DMS153 (cell line): ENCODE measurements around the gene KLHDC1.
"Not testable (repeated sequence)": the region's sequence is repeated elsewhere in the genome, so short reads cannot be mapped to it uniquely, and the experiment has no call there.

Source experiments
- DNase-seq: peaks from one replicate; lab custom pipeline; 2025; lab: John Stamatoyannopoulos, UW

The KLHDC1 gene

GRCh38 chr14:49692811-49693734, at the start of gene KLHDC1:
Gene KLHDC1 (plus strand): TSS chr14:49693120. CDS start chr14:49693195, 75 bp downstream.
- peak; percentile 30 for DNase-seq

GRCh38 chr14:49653508-49653907, 39.4 kb upstream of the KLHDC1 start:
- no peak for DNase-seq

DNA sequence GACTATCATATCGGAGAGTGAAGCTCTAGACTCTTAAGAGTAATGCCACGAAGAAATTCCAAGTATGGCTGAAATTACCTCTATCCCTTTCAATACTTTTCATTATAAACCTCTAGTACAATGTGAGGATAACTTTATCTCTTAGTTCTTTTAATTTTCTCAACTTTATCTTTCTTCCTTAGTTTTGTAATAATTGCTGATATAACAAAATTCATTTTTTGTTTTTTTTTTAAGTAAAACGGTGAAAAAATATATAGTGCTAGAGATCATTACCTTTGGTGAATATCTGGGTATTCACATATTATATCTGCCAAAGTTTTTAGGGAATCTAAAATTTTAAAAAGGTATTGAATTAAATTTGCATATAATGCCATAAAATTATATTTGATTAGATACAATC, 38.4 kb upstream of the KLHDC1 start:
- no peak for DNase-seq

- not testable (repeated sequence) for DNase-seq
These were observed 35.4 kb upstream of the KLHDC1 start for GRCh38 chr14:49657500-49657899.

DNA sequence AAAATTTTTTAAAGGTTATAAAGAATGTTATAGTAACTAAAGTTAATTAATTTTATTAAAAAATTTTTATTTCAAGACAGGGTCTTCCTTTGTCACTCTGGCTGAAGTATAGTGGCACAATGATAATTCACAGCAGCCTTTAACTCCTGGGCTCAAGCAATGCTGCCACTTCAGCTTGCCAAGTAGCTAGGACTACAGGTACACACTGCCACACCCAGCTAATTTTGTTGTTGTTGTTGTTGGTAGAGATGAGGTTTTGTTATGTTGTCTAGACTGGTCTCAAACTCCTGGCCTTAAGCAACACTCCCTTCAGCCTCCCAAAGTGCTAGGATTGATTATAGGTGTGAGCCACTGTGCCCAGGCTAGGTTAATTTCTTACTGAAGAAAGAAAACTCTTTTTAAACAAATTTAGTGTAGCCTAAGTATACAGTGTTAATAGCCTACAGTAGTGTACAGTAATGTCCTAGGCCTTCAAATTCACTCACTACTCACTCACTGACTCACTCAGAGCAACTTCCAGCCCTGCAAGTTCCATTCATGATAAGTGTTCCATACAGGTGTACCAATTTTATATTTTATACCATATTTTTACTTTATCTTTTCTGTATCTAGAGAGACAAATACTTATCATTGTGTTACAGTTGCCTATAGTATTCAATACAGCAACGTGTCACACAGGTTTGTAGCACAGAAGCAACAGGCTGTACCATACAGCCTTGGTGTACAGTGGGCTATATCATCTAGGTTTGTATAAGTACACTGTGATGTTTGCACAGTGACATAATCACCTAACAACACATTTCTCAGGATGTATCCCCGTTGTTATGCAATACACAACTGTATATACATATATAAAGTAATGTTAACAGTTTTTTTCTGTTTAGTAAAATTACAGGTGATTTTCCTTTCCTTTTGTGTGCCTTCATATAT, 33.1 kb upstream of the KLHDC1 start:
- DNase-seq: no peak

DNA sequence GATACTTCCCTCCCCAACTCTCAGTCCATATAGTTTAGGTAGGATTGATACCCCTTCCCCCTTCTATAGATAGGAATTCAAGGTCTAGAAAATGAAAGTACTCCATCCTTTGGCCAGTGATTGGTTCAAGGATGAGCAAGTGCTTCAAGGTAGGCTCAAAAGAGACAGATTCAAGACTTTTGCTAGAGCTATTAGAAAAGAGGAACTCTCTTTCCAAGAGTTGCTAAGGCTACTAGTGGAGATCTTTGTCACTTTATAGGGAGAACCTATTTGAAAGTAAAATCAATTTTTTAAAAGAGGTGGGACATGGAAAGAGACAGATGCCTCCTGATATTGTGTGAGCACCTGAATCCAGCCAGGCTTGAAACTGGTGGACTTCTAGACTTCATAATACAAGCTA, 22.4 kb upstream of the KLHDC1 start:
- no peak for DNase-seq

GRCh38 chr14:49673586-49673985, 19.3 kb upstream of the KLHDC1 start:
- no peak for DNase-seq

GRCh38 chr14:49677643-49678042, 15.3 kb upstream of the KLHDC1 start:
- no peak for DNase-seq

DNA sequence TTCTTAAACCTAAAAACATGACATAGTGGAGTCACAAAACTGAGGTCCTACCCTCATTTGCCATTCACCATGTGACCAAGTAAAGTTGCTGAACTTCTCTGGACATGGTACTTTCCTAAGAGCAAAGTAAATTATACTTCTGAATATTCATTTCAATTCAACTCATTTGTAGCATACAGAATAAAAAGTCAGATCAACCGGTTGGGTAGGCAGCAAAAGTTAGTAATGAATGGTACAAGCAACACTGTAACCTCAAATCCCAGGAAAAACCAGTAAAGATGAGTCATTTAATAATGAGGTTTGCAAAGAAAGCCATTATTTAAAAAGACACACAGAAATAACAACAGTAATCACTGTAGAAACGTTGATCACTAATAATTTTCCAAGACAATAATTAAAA, 13.6 kb upstream of the KLHDC1 start:
- no peak for DNase-seq

DNA sequence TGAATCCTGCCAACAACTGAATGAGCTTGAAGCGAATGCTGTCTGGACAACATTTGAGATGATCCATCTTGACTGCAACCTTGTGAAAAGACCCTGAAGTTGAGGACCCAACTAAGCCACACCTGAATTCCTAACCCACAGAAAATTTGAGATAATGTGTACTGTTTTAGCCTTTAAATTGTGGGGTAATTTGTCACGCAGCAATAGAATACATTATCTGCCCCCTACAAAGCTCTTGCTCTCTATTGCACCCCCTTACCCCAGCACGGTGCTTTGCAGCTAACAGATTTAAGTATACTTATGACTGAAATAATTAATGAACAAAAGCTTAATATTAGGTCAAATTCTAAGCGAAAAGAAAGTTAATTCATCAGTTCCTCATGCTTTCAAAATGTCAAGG, 6.5 kb upstream of the KLHDC1 start:
- no peak for DNase-seq

- DNase-seq: peak; percentile 19
These were observed 4.8 kb upstream of the KLHDC1 start, which contains the start of gene POLE2 for GRCh38 chr14:49687942-49688700. Gene POLE2 (minus strand): TSS chr14:49688214. CDS start chr14:49688203, 11 bp downstream.

- DNase-seq: no peak
These were observed 4.3 kb upstream of the KLHDC1 start for GRCh38 chr14:49688701-49689030.

- no peak for DNase-seq
These were observed 1.9 kb upstream of the KLHDC1 start for GRCh38 chr14:49691031-49691430.

DNA sequence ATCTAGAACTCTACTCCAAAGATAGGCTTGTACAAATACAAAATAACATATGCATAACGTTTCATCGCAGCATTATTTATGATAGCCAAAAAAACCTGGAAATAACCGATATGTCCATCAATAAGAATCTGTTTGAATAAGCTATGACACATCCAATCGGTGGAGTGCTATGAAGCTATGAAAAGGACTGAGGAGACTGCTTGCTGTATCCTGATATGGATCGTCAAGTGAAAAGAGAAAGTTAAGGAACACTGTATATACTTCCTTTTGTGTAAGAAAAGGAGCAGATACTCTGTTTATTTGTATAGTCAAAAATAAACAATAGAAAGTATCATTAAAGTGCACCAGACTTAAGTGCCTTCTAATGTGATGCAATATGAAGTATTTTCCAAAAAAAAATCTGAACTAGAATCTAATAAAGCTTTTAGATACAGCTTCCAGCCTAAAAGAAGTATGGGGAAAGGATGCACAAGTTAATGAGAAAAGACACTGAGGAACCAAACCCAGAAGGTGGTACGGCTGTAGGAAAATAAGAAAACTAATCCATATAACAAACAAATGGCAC, 645 bp upstream of the KLHDC1 start:
- DNase-seq: no peak

DNA sequence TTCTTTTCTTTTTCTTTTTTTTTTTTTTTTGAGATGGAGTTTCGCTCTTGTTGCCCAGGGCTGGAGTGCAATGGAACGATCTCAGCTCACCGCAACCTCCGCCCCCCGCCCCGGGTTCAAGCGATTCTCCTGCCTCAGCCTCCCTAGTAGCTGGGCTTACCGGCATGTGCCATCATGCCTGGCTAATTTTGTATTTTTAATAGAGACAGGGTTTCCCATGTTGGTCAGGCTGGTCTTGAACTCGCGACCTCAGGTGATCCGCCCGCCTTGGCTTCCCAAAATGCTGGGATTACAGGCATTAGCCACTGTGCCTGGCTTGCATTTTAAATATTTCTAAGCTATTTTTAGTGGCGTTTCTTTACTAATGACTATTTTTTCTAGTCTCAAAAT, 810 bp downstream of the KLHDC1 start:
- not testable (repeated sequence) for DNase-seq

DNA sequence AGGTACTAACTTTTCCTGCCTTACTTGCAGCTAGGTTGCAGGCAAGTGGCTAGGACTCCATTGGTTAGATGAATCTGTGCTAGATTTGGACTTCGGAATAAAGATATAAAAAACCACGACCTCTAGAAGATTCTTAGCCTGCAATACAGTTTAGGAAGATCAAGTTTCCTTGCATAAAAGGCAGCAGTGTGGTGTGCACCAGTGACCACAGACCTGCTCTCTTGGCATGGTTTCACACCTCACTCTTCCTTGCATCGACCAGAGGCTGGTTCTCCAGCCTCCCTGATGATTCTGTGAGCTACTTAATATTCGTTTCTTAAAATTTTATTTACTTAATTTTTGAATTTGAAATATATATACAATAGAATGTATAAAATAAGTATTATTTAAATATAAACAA, 9.8 kb downstream of the KLHDC1 start:
- DNase-seq: no peak

GRCh38 chr14:49703965-49704364, 11.0 kb downstream of the KLHDC1 start:
- no peak for DNase-seq

DNA sequence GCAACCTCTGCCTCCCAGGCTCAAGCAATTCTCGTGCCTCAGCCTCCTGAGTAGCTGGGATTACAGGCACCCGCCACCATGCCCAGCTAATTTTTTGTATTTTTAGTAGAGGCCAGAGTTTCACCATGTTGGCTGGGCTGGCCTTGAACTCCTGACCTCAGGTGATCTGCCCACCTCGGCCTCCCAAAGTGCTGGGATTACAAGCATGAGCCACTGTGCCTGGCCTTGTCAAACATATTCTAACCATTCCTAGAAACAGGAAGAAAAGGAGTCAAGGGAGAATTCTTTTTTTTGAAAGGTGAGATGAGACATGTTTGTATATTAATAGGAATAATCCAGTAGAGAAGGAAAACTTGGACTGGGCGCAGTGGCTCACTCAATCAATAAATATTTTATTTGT, 11.6 kb downstream of the KLHDC1 start:
- DNase-seq: not testable (repeated sequence)

- not testable (repeated sequence) for DNase-seq
These were observed 18.1 kb downstream of the KLHDC1 start for GRCh38 chr14:49710993-49711392.

GRCh38 chr14:49720744-49721143, 27.8 kb downstream of the KLHDC1 start:
- no peak for DNase-seq

- not testable (repeated sequence) for DNase-seq
These were observed 29.0 kb downstream of the KLHDC1 start for GRCh38 chr14:49721733-49722435.
